ENCODE results near the gene UROS.

The UROS gene

DNA sequence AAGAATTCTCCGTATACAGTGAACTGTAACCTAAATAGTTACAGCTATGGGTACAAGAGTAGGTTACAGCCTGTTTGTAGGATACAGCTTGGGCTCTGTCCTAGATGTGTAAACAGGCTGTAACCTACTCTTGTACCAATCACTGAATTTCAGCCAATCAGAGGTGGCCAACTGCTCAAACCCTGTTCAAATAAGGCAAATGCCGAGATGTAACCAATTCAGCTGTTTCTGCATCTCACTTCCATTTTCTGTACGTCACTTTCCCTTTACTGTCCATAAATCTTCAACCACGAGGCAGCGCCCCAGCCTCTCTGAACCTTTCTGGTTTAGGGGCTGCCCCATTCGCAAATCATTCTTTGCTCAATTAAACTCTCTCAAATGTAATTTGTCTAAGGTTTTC, 39.1 kb downstream of the UROS start:
- Histone ChIP-seq H3K9me3 (ENCODE audit: control insufficient read depth, insufficient read depth, low read depth, low read length) (no peaks in the 10 kb centered on the region), H3K4me1 (ENCODE audit: control insufficient read depth, insufficient read depth, low read length) (no peaks in the 10 kb centered on the region), H3K27ac (ENCODE audit: extremely low read depth, low read depth, low read length) (no peak overlapping the region), H3K4me3 (ENCODE audit: low read depth, low read length) (no peak overlapping the region), H3K36me3 (ENCODE audit: control insufficient read depth in 2 of 2, insufficient read depth in 1 of 2, low read length in 2 of 2) (peaks cover 0 to 15% of the 10 kb centered on the region in 2 experiments; a peak in 1 of 3 replicates)
- CTCF ChIA-PET, result no interaction called here
- POLR2A ChIA-PET, result no interaction called here
- TF ChIP-seq ZNF157 (tag by site-specific recombination; IDR thresholded peaks at IDR 0.05) (no peak), ZNF350 (tag by site-specific recombination; IDR thresholded peaks at IDR 0.05) (no peak), TCF7L2 (IDR thresholded peaks at IDR 0.05; ENCODE audit: borderline replicate concordance, low read depth, low read length) (no peak)

DNA sequence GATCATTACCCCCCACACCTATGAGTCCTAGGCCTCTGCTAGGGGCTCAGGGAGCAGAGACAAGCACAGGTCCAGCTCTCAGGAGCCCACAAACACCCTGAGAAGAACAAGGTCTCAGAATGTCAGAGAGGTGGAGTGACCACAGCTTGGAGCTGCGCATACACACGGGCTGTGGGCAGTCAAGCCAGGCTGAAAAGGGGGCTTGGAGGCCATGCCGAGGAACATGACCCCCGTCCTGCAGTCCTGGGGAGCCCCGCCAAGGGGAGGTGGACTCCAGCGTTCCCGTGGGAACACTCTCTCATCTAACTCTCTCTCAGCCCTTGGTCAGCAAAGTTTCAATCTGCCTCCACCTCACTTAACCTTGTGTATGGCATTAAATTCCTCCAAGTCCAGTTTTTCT, 39.6 kb downstream of the UROS start:
- Histone ChIP-seq H3K36me3 (ENCODE audit: control insufficient read depth in 2 of 2, insufficient read depth in 1 of 2, low read length in 2 of 2) (peaks cover 0 to 10% of the 10 kb centered on the region in 2 experiments; a peak in 1 of 3 replicates), H3K4me1 (ENCODE audit: control insufficient read depth, insufficient read depth, low read length) (no peaks in the 10 kb centered on the region), H3K27ac (ENCODE audit: extremely low read depth, low read depth, low read length) (no peak overlapping the region), H3K9me3 (ENCODE audit: control insufficient read depth, insufficient read depth, low read depth, low read length) (no peaks in the 10 kb centered on the region), H3K4me3 (ENCODE audit: low read depth, low read length) (no peak overlapping the region)
- ChIA-PET POLR2A (no interaction called here), CTCF (no interaction called here)
- no peak for TF ChIP-seq ZSCAN23 (tag by site-specific recombination; IDR thresholded peaks at IDR 0.05)
- TF ChIP-seq ZNF596 (tag by site-specific recombination; IDR thresholded peaks at IDR 0.05), result no peak
- TF ChIP-seq ZNF341 (tag by site-specific recombination; IDR thresholded peaks at IDR 0.05; ENCODE audit: low read depth), result no peak
- TF ChIP-seq ZFP41 (tag by site-specific recombination; IDR thresholded peaks at IDR 0.05; ENCODE audit: borderline replicate concordance), result no peak
- no peak for TF ChIP-seq TCF7L2 (IDR thresholded peaks at IDR 0.05; ENCODE audit: borderline replicate concordance, low read depth, low read length)
- TF ChIP-seq ZNF157 (tag by site-specific recombination; IDR thresholded peaks at IDR 0.05), result no peak

DNA sequence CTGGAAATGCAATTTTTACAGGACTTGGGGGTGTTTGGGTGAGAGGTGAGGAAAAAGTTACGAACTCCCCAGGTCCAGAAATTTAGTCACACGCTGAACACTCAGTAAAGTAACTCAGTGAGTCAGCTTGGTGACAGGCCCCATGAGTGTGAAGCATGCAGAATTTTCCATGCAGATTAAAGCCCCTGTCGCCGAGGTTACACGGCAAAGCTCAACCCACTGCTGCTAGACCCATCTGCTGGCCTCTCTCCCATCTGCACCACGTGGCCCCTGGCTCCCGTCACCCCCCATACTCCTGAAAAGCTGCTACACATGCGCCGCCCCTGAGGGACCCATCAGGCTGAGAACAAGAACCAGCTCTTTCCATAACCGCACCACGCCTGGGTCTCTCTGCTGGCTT, 40.4 kb downstream of the UROS start:
- no peaks in the 10 kb centered on the region for H3K9me3 ChIP-seq (ENCODE audit: control insufficient read depth, insufficient read depth, low read depth, low read length)
- ChIA-PET CTCF (interaction anchor here (0.7 to 0.8 kb wide), 2 partner anchors 17 to 40 kb away, joined by 3 to 5 read pairs; partner anchors contain the start of genes BCCIP and UROS), POLR2A (no interaction called here)
- no peaks in the 10 kb centered on the region for H3K4me1 ChIP-seq (ENCODE audit: control insufficient read depth, insufficient read depth, low read length)
- peaks cover 0 to 2% of the 10 kb centered on the region in 2 experiments; a peak in 1 of 3 replicates for H3K36me3 ChIP-seq (ENCODE audit: control insufficient read depth in 2 of 2, insufficient read depth in 1 of 2, low read length in 2 of 2)
- TF ChIP-seq ZNF626 (tag by site-specific recombination; IDR thresholded peaks at IDR 0.05), result no peak
- no peak overlapping the region for H3K27ac ChIP-seq (ENCODE audit: extremely low read depth, low read depth, low read length)
- no peak overlapping the region for H3K4me3 ChIP-seq (ENCODE audit: low read depth, low read length)

DNA sequence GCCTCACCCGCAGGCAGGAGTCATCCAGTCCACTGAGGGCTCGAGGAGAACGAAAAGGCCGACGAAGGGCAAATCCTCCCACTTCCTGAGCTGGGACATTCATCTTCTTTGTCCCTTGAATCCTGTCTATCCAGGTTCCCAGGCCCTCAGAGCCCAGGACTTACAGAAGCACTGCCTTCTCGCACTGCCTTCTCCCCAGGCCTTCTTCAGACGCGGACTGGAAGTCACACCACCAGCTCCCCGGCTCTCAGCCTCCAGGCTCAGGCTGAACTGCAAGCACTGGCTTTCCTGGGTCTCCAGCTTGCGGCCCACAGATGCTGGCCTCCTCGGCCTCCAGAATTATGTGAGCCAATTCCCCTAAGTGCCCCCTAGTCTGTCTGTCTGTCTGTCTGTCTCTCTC, 41.0 kb downstream of the UROS start:
- H3K9me3 ChIP-seq (ENCODE audit: control insufficient read depth, insufficient read depth, low read depth, low read length), result no peaks in the 10 kb centered on the region
- POLR2A ChIA-PET, result no interaction called here
- H3K4me3 ChIP-seq (ENCODE audit: low read depth, low read length), result no peak overlapping the region
- TF ChIP-seq, protein P1, sequence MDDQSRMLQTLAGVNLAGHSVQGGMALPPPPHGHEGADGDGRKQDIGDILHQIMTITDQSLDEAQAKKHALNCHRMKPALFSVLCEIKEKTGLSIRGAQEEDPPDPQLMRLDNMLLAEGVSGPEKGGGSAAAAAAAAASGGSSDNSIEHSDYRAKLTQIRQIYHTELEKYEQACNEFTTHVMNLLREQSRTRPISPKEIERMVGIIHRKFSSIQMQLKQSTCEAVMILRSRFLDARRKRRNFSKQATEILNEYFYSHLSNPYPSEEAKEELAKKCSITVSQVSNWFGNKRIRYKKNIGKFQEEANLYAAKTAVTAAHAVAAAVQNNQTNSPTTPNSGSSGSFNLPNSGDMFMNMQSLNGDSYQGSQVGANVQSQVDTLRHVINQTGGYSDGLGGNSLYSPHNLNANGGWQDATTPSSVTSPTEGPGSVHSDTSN (CRISPR knock-in tag; IDR thresholded peaks at IDR 0.05), result no peak
- TF ChIP-seq ZNF221 (tag by site-specific recombination; IDR thresholded peaks at IDR 0.05; ENCODE audit: borderline replicate concordance) (no peak), ZNF624 (tag by site-specific recombination; IDR thresholded peaks at IDR 0.05) (no peak)
- no peak overlapping the region for H3K27ac ChIP-seq (ENCODE audit: extremely low read depth, low read depth, low read length)
- H3K36me3 ChIP-seq (ENCODE audit: control insufficient read depth in 2 of 2, insufficient read depth in 1 of 2, low read length in 2 of 2), result no peaks in the 10 kb centered on the region
- CTCF ChIA-PET, result interaction anchor here (0.8 kb wide), 1 partner anchor 41 kb away, joined by 5 read pairs; the partner anchor contains the start of genes BCCIP and UROS
- no peaks in the 10 kb centered on the region for H3K4me1 ChIP-seq (ENCODE audit: control insufficient read depth, insufficient read depth, low read length)

DNA sequence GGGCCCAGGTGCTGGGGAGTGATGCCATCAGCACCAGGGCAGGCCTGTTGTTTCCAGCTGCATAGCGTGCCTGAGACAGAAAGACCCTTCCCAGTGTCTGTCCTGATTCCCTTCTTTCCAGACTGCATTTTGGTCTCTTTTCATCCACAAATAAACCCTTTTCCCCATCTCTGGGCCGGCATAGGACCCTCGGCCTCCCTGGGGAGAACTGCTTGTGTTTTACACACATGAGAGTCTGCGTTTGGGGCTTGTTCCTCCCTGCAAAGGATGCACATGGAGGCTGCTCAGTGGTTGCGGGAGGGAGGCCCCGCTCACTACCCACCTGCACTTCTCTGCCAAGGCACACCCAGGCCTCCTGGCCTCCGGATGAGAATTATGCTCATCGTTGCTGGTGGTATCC, 41.7 kb downstream of the UROS start:
- ChIA-PET CTCF (no interaction called here), POLR2A (interaction anchor here (0.7 kb wide), 1 partner anchor 16 kb away, joined by 4 read pairs; no protein-coding TSS in a partner anchor)
- Histone ChIP-seq H3K27ac (ENCODE audit: extremely low read depth, low read depth, low read length) (no peak overlapping the region), H3K36me3 (ENCODE audit: control insufficient read depth in 2 of 2, insufficient read depth in 1 of 2, low read length in 2 of 2) (no peaks in the 10 kb centered on the region), H3K4me1 (ENCODE audit: control insufficient read depth, insufficient read depth, low read length) (no peaks in the 10 kb centered on the region), H3K9me3 (ENCODE audit: control insufficient read depth, insufficient read depth, low read depth, low read length) (no peaks in the 10 kb centered on the region), H3K4me3 (ENCODE audit: low read depth, low read length) (no peak overlapping the region)
- no peak for TF ChIP-seq ZNF560 (tag by site-specific recombination; IDR thresholded peaks at IDR 0.05; ENCODE audit: borderline replicate concordance)
- TF ChIP-seq ZNF10 (tag by site-specific recombination; IDR thresholded peaks at IDR 0.05), result no peak
- no peak for TF ChIP-seq ZNF660 (tag by site-specific recombination; IDR thresholded peaks at IDR 0.05)
- TF ChIP-seq ZNF416 (tag by site-specific recombination; IDR thresholded peaks at IDR 0.05), result no peak
- no peak for TF ChIP-seq ZNF248 (tag by site-specific recombination; IDR thresholded peaks at IDR 0.05)
- TF ChIP-seq ZNF623 (tag by site-specific recombination; IDR thresholded peaks at IDR 0.05), result no peak
- no peak for TF ChIP-seq ZNF16 (tag by site-specific recombination; IDR thresholded peaks at IDR 0.05; ENCODE audit: low read depth)
- TF ChIP-seq ZFP37 (tag by site-specific recombination; IDR thresholded peaks at IDR 0.05), result no peak
- TF ChIP-seq, protein P2, sequence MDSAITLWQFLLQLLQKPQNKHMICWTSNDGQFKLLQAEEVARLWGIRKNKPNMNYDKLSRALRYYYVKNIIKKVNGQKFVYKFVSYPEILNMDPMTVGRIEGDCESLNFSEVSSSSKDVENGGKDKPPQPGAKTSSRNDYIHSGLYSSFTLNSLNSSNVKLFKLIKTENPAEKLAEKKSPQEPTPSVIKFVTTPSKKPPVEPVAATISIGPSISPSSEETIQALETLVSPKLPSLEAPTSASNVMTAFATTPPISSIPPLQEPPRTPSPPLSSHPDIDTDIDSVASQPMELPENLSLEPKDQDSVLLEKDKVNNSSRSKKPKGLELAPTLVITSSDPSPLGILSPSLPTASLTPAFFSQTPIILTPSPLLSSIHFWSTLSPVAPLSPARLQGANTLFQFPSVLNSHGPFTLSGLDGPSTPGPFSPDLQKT (IDR thresholded peaks at IDR 0.05; ENCODE audit: borderline replicate concordance, low read depth, low read length), result no peak
- TF ChIP-seq ZNF843 (tag by site-specific recombination; IDR thresholded peaks at IDR 0.05), result no peak
- TF ChIP-seq, protein P3, sequence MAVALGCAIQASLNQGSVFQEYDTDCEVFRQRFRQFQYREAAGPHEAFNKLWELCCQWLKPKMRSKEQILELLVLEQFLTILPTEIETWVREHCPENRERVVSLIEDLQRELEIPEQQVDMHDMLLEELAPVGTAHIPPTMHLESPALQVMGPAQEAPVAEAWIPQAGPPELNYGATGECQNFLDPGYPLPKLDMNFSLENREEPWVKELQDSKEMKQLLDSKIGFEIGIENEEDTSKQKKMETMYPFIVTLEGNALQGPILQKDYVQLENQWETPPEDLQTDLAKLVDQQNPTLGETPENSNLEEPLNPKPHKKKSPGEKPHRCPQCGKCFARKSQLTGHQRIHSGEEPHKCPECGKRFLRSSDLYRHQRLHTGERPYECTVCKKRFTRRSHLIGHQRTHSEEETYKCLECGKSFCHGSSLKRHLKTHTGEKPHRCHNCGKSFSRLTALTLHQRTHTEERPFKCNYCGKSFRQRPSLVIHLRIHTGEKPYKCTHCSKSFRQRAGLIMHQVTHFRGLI (tag by site-specific recombination; IDR thresholded peaks at IDR 0.05), result no peak
